ENCODE results near the gene CHST15. TPM values are rescaled to one million over a fixed set of nuclear protein-coding genes. Genes with fewer than 3 reads are reported as not detected.

CHST15 gene
- total and polyA plus RNA-seq, 2 of the 4 experiments (the other 2 are of a cell fraction): 0.14 to 0.18 TPM

- no peak overlapping the region for H3K18ac ChIP-seq (ENCODE audit: low read depth, low read length)
- no peak overlapping the region for H3K4me2 ChIP-seq (ENCODE audit: low read depth, low read length)
- no peak overlapping the region for H2BK120ac ChIP-seq (ENCODE audit: low read depth, low read length)
- H3K14ac ChIP-seq (replicated peaks; ENCODE audit: low read depth, low read length): no peak overlapping the region
- H2AK9ac ChIP-seq (replicated peaks; ENCODE audit: low read depth, low read length, poor library complexity): no peak overlapping the region
- POLR2A ChIA-PET (ENCODE audit: unreplicated experiment): no interaction called here
- no peaks in the 10 kb centered on the region for H3K9me1 ChIP-seq (ENCODE audit: insufficient read depth, low read length)
- H3K27ac ChIP-seq (ENCODE audit: insufficient read depth, low read length): no peak overlapping the region
- H3K9ac ChIP-seq (ENCODE audit: low read depth, low read length): no peak overlapping the region
- no peaks in the 10 kb centered on the region for H3K79me1 ChIP-seq (ENCODE audit: low read depth in 1 of 2, low read length in 2 of 2)
- no peak overlapping the region for H3K4me3 ChIP-seq (ENCODE audit: insufficient read depth, low read depth, low read length)
- in situ Hi-C loops (cut with MboI; ENCODE audit: low sequenced_read_pairs): no loop called here
- H4K20me1 ChIP-seq (ENCODE audit: insufficient read depth, low read length): no peaks in the 10 kb centered on the region
- dilution Hi-C loops (cut with HindIII; ENCODE audit: low sequenced_read_pairs, unreplicated experiment): no loop called here
- no peak for DNase-seq
- no peaks in the 10 kb centered on the region for H3K36me3 ChIP-seq (ENCODE audit: control insufficient read depth, insufficient read depth, low read length)
- no peak overlapping the region for H2AFZ ChIP-seq (replicated peaks; ENCODE audit: low read length, poor library complexity)
- intact Hi-C loops (cut with micrococcal nuclease): no loop called here
- no peak overlapping the region for H2BK5ac ChIP-seq (ENCODE audit: low read depth, low read length, poor library complexity, severe bottlenecking)
- no peak for TF ChIP-seq NFE2L2 (IDR thresholded peaks at IDR 0.05; ENCODE audit: low read depth, low read length)
- TF ChIP-seq RAD21 (IDR thresholded peaks at IDR 0.05; ENCODE audit: low read length): no peak
- TF ChIP-seq SMC3 (IDR thresholded peaks at IDR 0.05; ENCODE audit: low read depth, low read length): no peak
- no peak for TF ChIP-seq RCOR1 (IDR thresholded peaks at IDR 0.05; ENCODE audit: insufficient replicate concordance, low read length)
- no peak for TF ChIP-seq CEBPB (IDR thresholded peaks at IDR 0.05; ENCODE audit: low read depth, low read length)
- TF ChIP-seq ELK1 (IDR thresholded peaks at IDR 0.05; ENCODE audit: borderline replicate concordance, low read depth, low read length): no peak
- no peak for TF ChIP-seq MAZ (IDR thresholded peaks at IDR 0.05; ENCODE audit: borderline replicate concordance, low read depth, low read length)
- no peak for TF ChIP-seq MAFK (IDR thresholded peaks at IDR 0.05; ENCODE audit: low read depth, low read length)
- TF ChIP-seq CHD1 (IDR thresholded peaks at IDR 0.05; ENCODE audit: low read depth, low read length): no peak
- TF ChIP-seq POLR2A (IDR thresholded peaks at IDR 0.05; ENCODE audit: low read depth, low read length): no peak
- TF ChIP-seq RFX5 (IDR thresholded peaks at IDR 0.05; ENCODE audit: low read depth, low read length): no peak
- TF ChIP-seq CTCF (conservative IDR thresholded peaks at IDR 0.05; ENCODE audit: low read depth, low read length): no peak
- TF ChIP-seq USF2 (IDR thresholded peaks at IDR 0.05; ENCODE audit: low read depth, low read length): no peak
- TF ChIP-seq FOS (IDR thresholded peaks at IDR 0.05; ENCODE audit: low read depth, low read length): no peak
- TF ChIP-seq BHLHE40 (IDR thresholded peaks at IDR 0.05; ENCODE audit: low read depth, low read length): no peak
- no peak for TF ChIP-seq MXI1 (IDR thresholded peaks at IDR 0.05; ENCODE audit: borderline replicate concordance, low read depth, low read length)
- BruUV-seq (replicated peaks): no TSS peak
- H3K23ac ChIP-seq (ENCODE audit: low read depth, low read length): no peak overlapping the region
- no peak overlapping the region for H3K4ac ChIP-seq (ENCODE audit: low read depth, low read length)
- no peak overlapping the region for H4K8ac ChIP-seq (ENCODE audit: low read depth in 2 of 2, low read length in 2 of 2)
- ATAC-seq (ENCODE audit: low read depth): no peak
- CTCF ChIA-PET: interaction anchor here (0.6 kb wide), 1 partner anchor 308 kb away, joined by 4 read pairs; no protein-coding TSS in a partner anchor
- no peak overlapping the region for H2BK20ac ChIP-seq (ENCODE audit: low read depth, low read length)
- peaks cover 35% of the 10 kb centered on the region for H3K27me3 ChIP-seq (ENCODE audit: control insufficient read depth, insufficient read depth, low read length)
- H4K5ac ChIP-seq (ENCODE audit: low read depth, low read length): no peak overlapping the region
- no peak overlapping the region for H4K91ac ChIP-seq (ENCODE audit: insufficient read depth, low read depth, low read length)
- no peak overlapping the region for H2BK15ac ChIP-seq (ENCODE audit: low read depth, low read length)
- H3K4me1 ChIP-seq (ENCODE audit: control insufficient read depth, insufficient read depth, low read length): no peaks in the 10 kb centered on the region; the same call in 1 of the 2 replicates
- H3K9me3 ChIP-seq (ENCODE audit: control insufficient read depth, insufficient read depth, low read length): no peaks in the 10 kb centered on the region
- H3K56ac ChIP-seq (ENCODE audit: extremely low read depth, insufficient read depth, low read length): no peak overlapping the region
- no peak overlapping the region for H2AK5ac ChIP-seq (ENCODE audit: low read depth, low read length)
- no CpG with 5 or more reads among the region's 6 CpGs for WGBS, 2 experiments (ENCODE audit: extremely low coverage in 2 of 2, insufficient read length in 1 of 2)
Observed at GRCh38 chr10:124090601-124091209, 2.7 kb downstream of the CHST15 start.

Measured in IMR-90 (cell line).